DOHH2 (cell line): ENCODE measurements around the gene ASB6.
"Not testable (repeated sequence)": the region's sequence is repeated elsewhere in the genome, so short reads cannot be mapped to it uniquely, and the experiment has no call there.

Source experiments
- H3F3A ChIP-seq: fragments of 200-600 bp; sonication (generic), shearing (Covaris generic); 2 replicates; pipeline ENCODE4 v1.6.0; 2016; ENCODE audit warnings: antibody characterized with exemption, mild to moderate bottlenecking; ENCODE audit not compliant: control insufficient read depth, insufficient read depth
- H3K27ac ChIP-seq: fragments of 200-600 bp; sonication (generic); 2 replicates; pipeline ENCODE4 v1.5.1; 2014; ENCODE audit warnings: low read depth, mild to moderate bottlenecking, low read length, moderate library complexity
- H3K27me3 ChIP-seq: fragments of 200-600 bp; sonication (generic); 2 replicates; pipeline ENCODE4 v1.6.1; 2014; ENCODE audit warnings: mild to moderate bottlenecking, low read length, mixed read lengths; ENCODE audit not compliant: control insufficient read depth
- H3K36me3 ChIP-seq: fragments of 200-600 bp; sonication (generic); 2 replicates; pipeline ENCODE4 v1.6.1; 2014; ENCODE audit warnings: mild to moderate bottlenecking, low read length, moderate library complexity, mixed read lengths; ENCODE audit not compliant: control insufficient read depth
- H3K4me1 ChIP-seq: fragments of 200-600 bp; sonication (generic); 2 replicates; pipeline ENCODE4 v1.6.1; 2014; ENCODE audit warnings: mild to moderate bottlenecking, low read length, mixed read lengths; ENCODE audit not compliant: control insufficient read depth
- H3K4me2 ChIP-seq: fragments of 200-600 bp; sonication (generic); 2 replicates; pipeline ENCODE4 v1.6.0; 2014; ENCODE audit warnings: mild to moderate bottlenecking, low read length, moderate library complexity
- H3K4me3 ChIP-seq: fragments of 200-600 bp; sonication (generic); 2 replicates; pipeline ENCODE4 v1.5.1; 2014; ENCODE audit warnings: mild to moderate bottlenecking, low read length, mixed read lengths
- H3K79me2 ChIP-seq: fragments of 200-600 bp; sonication (generic); 2 replicates; pipeline ENCODE4 v1.6.1; 2014; ENCODE audit warnings: mild to moderate bottlenecking, low read length, mixed read lengths; ENCODE audit not compliant: control insufficient read depth
- H3K9me2 ChIP-seq: fragments of 200-600 bp; sonication (generic); replicated peaks from 2 replicates; pipeline ENCODE4 v1.6.1; 2014; ENCODE audit warnings: mild to moderate bottlenecking, low read length, mixed read lengths; ENCODE audit not compliant: control insufficient read depth
- H3K9me3 ChIP-seq: fragments of 200-600 bp; sonication (generic); 2 replicates; pipeline ENCODE4 v1.6.1; 2014; ENCODE audit warnings: antibody characterized with exemption, low read length, mixed read lengths; ENCODE audit not compliant: control insufficient read depth, insufficient read depth
- H4K20me1 ChIP-seq: fragments of 200-600 bp; sonication (generic); 2 replicates; pipeline ENCODE4 v1.6.0; 2014; ENCODE audit warnings: low read depth, mild to moderate bottlenecking, antibody characterized with exemption, low read length, moderate library complexity; ENCODE audit not compliant: control insufficient read depth, insufficient read depth
- CTCF ChIP-seq: fragments of 200-600 bp; sonication (generic); IDR thresholded peaks from one replicate; pipeline ENCODE4 v1.5.1; 2014; ENCODE audit warnings: antibody characterized with exemption, mild to moderate bottlenecking, low read depth, low read length; ENCODE audit not compliant: poor library complexity, severe bottlenecking
- EZH2phosphoT487 ChIP-seq: fragments of 200-600 bp; sonication (generic); IDR thresholded peaks from 2 replicates; pipeline ENCODE4 v1.6.1; 2017; ENCODE audit warnings: borderline replicate concordance, mild to moderate bottlenecking, antibody characterized with exemption, low read length, moderate library complexity, mixed read lengths

Gene ASB6

GRCh38 chr9:129664746-129665388 is 22.9 kb upstream of the ASB6 start:
- no peak overlapping the region for H3K4me2 ChIP-seq

DNA sequence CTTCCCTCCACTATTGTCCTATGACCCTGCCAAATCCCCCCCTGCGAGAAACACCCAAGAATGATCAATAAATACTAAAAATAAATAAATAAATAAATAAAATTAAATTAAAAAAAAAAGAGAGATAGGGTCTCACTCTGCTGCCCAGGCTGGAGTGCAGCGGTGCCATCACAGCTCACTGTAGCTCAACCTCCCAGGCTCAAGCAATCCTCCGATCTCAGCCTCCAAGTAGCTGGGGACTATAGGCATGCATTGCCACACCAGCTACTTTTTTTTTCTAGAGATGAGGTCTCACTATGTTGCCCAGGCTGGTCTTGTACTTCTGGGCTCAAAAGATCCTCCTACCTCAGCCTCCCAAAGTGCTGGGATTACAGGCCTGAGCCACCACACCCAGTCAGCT is 20.3 kb upstream of the ASB6 start:
- H3K4me3 ChIP-seq, H3F3A ChIP-seq, H3K27ac ChIP-seq, H3K4me1 ChIP-seq, H3K79me2 ChIP-seq, H3K9me2 ChIP-seq, H3K27me3 ChIP-seq, H3K36me3 ChIP-seq, H4K20me1 ChIP-seq, H3K4me2 ChIP-seq, H3K9me3 ChIP-seq: not testable (repeated sequence)

More at GRCh38 chr9:129664746-129665388, 22.9 kb upstream of the ASB6 start:
- Histone ChIP-seq H3K4me3 (no peak overlapping the region), H4K20me1 (no peaks in the 10 kb centered on the region), H3K9me2 (no peaks in the 10 kb centered on the region), H3K27me3 (no peaks in the 10 kb centered on the region), H3K9me3 (no peaks in the 10 kb centered on the region), H3K4me1 (no peaks in the 10 kb centered on the region), H3K27ac (no peak overlapping the region), H3K36me3 (no peaks in the 10 kb centered on the region), H3K79me2 (no peaks in the 10 kb centered on the region), H3F3A (no peaks in the 10 kb centered on the region)
- TF ChIP-seq CTCF (no peak), EZH2phosphoT487 (no peak)

- Histone ChIP-seq H3K27me3 (no peaks in the 10 kb centered on the region), H3K9me2 (no peaks in the 10 kb centered on the region), H3K36me3 (no peaks in the 10 kb centered on the region), H3K4me2 (no peak overlapping the region), H3K79me2 (no peaks in the 10 kb centered on the region), H3F3A (no peaks in the 10 kb centered on the region), H4K20me1 (no peaks in the 10 kb centered on the region), H3K9me3 (no peaks in the 10 kb centered on the region), H3K27ac (no peak overlapping the region), H3K4me3 (no peak overlapping the region), H3K4me1 (no peaks in the 10 kb centered on the region)
- no peak for TF ChIP-seq EZH2phosphoT487
- TF ChIP-seq CTCF, result no peak
These were observed 19.1 kb upstream of the ASB6 start for GRCh38 chr9:129661029-129661428.

- H3K27ac ChIP-seq, result no peak overlapping the region
- no peaks in the 10 kb centered on the region for H3K4me1 ChIP-seq
- H3F3A ChIP-seq, result no peaks in the 10 kb centered on the region
- TF ChIP-seq EZH2phosphoT487 (no peak), CTCF (no peak)
- no peaks in the 10 kb centered on the region for H3K36me3 ChIP-seq
- no peaks in the 10 kb centered on the region for H3K9me2 ChIP-seq
- H3K27me3 ChIP-seq, result no peaks in the 10 kb centered on the region
- H3K9me3 ChIP-seq, result no peaks in the 10 kb centered on the region
- no peaks in the 10 kb centered on the region for H4K20me1 ChIP-seq
- H3K4me2 ChIP-seq, result no peak overlapping the region
- no peaks in the 10 kb centered on the region for H3K79me2 ChIP-seq
- no peak overlapping the region for H3K4me3 ChIP-seq
These were observed 14.9 kb upstream of the ASB6 start for GRCh38 chr9:129656795-129657390.
